Testis (tissue), 2 donors: Measurements from ENCODE around the gene SAPCD1.

Experiments
- POLR2A ChIP-seq: fragments of 450-650 bp; IDR thresholded peaks from one replicate; pipeline ENCODE4 v1.6.1; 2017; ENCODE audit warnings: antibody characterized with exemption, mild to moderate bottlenecking, moderate library complexity
- TF ChIP-seq, protein P1 (sequence below), 3 experiments: fragments of 450-650 bp in 2 of 3; fragments of 200-600 bp in 1 of 3; sonication (generic) in 1 of 3; IDR thresholded peaks; one replicate each; pipeline ENCODE4 v1.5.1; 2016 to 2019; ENCODE audit warnings: antibody characterized with exemption in 3 of 3, mild to moderate bottlenecking in 2 of 3, moderate library complexity in 1 of 3

DNA sequence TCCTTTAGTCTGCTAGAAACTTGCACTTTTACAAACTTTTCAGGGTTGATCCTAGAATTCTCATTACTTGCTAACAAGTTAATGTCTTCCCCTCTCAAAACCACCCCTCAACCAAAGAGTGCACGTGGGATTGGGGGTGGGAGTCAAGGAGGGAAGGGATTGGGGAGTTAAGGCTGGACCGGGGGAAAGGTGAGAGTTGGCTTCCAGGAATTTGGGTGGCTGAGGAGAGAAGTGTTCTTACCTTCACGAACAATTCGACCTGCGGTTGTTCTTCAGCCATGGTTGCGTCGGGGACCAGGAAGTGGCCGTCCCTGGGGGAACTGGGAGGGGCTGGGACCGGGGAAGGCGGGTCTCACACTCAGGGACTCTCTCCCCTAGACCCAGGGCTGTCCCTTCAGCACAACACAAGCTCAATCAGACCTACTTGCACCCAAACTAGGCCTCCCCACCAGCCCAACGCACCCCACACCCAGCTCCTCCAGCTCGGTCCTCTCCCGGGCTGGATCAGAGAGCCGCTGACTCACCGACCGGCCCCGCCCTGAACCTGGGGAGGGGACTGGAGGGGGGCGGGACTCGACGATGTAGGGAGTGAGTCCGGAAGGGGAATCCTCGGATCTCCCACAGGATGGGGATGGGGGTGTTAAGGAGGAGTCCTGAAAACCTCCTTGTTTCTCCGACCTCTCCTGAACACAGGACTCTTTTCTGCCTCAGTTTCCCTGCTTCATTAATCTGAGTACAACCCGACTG, 26.3 kb upstream of the SAPCD1 start, which contains the start of gene CLIC1:
- TF ChIP-seq, protein P1, sequence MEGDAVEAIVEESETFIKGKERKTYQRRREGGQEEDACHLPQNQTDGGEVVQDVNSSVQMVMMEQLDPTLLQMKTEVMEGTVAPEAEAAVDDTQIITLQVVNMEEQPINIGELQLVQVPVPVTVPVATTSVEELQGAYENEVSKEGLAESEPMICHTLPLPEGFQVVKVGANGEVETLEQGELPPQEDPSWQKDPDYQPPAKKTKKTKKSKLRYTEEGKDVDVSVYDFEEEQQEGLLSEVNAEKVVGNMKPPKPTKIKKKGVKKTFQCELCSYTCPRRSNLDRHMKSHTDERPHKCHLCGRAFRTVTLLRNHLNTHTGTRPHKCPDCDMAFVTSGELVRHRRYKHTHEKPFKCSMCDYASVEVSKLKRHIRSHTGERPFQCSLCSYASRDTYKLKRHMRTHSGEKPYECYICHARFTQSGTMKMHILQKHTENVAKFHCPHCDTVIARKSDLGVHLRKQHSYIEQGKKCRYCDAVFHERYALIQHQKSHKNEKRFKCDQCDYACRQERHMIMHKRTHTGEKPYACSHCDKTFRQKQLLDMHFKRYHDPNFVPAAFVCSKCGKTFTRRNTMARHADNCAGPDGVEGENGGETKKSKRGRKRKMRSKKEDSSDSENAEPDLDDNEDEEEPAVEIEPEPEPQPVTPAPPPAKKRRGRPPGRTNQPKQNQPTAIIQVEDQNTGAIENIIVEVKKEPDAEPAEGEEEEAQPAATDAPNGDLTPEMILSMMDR (IDR thresholded peaks at IDR 0.05): no peak
- TF ChIP-seq POLR2A: peak; percentile 91
